Natural killer cell (primary cell): Measurements from ENCODE around the gene GNG7. TPM values are rescaled to one million over a fixed set of nuclear protein-coding genes. Genes with fewer than 3 reads are reported as not detected.
"Not testable (repeated sequence)": the region's sequence is repeated elsewhere in the genome, so short reads cannot be mapped to it uniquely, and the experiment has no call there.

ENCODE experiments used
- ATAC-seq, 3 donors: fragments of 150-1000 bp in 2 of 3; fragments of 200-7000 bp in 1 of 3; cut with Tn5 transposase; 1 replicate in 1 of 3; 2 replicates in 2 of 3; pipeline ENCODE4 v1.10.0; 2021; ENCODE audit warnings: mild to moderate bottlenecking in 2 of 3, moderate library complexity in 2 of 3
- DNase-seq, 2 donors: peaks; one replicate each; pipeline versions ENCODE4 v3.0.0 to v3.0.0-alpha.2; 2013 to 2021; ENCODE audit warnings: mixed read lengths in 1 of 2
- H3K27ac ChIP-seq: one replicate; pipeline ENCODE4 v1.5.1; 2013; ENCODE audit warnings: mild to moderate bottlenecking, low read length
- H3K27me3 ChIP-seq: one replicate; pipeline ENCODE4 v1.6.1; 2013; ENCODE audit warnings: low read length; ENCODE audit not compliant: control insufficient read depth, insufficient read depth
- H3K36me3 ChIP-seq: one replicate; pipeline ENCODE4 v1.6.1; 2013; ENCODE audit warnings: low read length; ENCODE audit not compliant: control insufficient read depth, insufficient read depth
- H3K4me1 ChIP-seq: one replicate; pipeline ENCODE4 v1.6.1; 2013; ENCODE audit warnings: low read length; ENCODE audit not compliant: control insufficient read depth, insufficient read depth
- H3K4me3 ChIP-seq: one replicate; pipeline ENCODE4 v1.5.1; 2013; ENCODE audit warnings: low read length
- H3K9me3 ChIP-seq: one replicate; pipeline ENCODE4 v1.6.1; 2013; ENCODE audit warnings: low read length; ENCODE audit not compliant: control insufficient read depth, insufficient read depth
- H3K27ac Mint-ChIP-seq, 2 donors: one replicate each; pipeline ENCODE4 v1.8.0; 2022; ENCODE audit warnings: mild to moderate bottlenecking in 2 of 2, mixed read lengths in 2 of 2, moderate library complexity in 1 of 2
- H3K27me3 Mint-ChIP-seq, 2 donors: one replicate each; pipeline ENCODE4 v1.8.0; 2022; ENCODE audit warnings: low read depth in 2 of 2, mixed read lengths in 2 of 2
- H3K36me3 Mint-ChIP-seq: one replicate; pipeline ENCODE4 v1.8.0; 2022; ENCODE audit warnings: mixed read lengths
- H3K4me1 Mint-ChIP-seq, 2 donors: one replicate each; pipeline ENCODE4 v1.8.0; 2022; ENCODE audit warnings: mixed read lengths in 2 of 2
- H3K4me3 Mint-ChIP-seq: one replicate; pipeline ENCODE4 v1.8.0; 2022; ENCODE audit warnings: mild to moderate bottlenecking, moderate library complexity, mixed read lengths
- H3K9me3 Mint-ChIP-seq, 2 donors: one replicate each; pipeline ENCODE4 v1.8.0; 2022; ENCODE audit warnings: mixed read lengths in 2 of 2
- CTCF ChIP-seq: fragments of 200-600 bp; IDR thresholded peaks from one replicate; pipeline ENCODE4 v1.8.0; 2022; ENCODE audit warnings: antibody characterized with exemption
- whole genome bisulfite sequencing: methylation state at CpG from one replicate; pipeline ENCODE4 v1.1.7; 2013; ENCODE audit warnings: missing lambda C conversion rate; ENCODE audit not compliant: insufficient coverage; 5-methylcytosine and 5-hydroxymethylcytosine counted together
- intact Hi-C: fragments of 100-400 bp; cut with micrococcal nuclease; formaldehyde crosslinking; loops from one replicate; pipeline ENCODE4 v1.14.2; 2022
- total RNA-seq, 4 donors: library from RNA; stranded (reverse); fragments of 120-200 nt in 1 of 4; gene quantifications; one replicate each; pipeline versions ENCODE4 v1.2.3 to v1.2.4, GENCODE V29; 2013 to 2022

Gene GNG7
- total RNA-seq, 3 donors from 2014 or later (not counting 1 experiment from before 2014, with no cell fraction given) = 0.75 to 4.8 (median 1.5) TPM

DNA sequence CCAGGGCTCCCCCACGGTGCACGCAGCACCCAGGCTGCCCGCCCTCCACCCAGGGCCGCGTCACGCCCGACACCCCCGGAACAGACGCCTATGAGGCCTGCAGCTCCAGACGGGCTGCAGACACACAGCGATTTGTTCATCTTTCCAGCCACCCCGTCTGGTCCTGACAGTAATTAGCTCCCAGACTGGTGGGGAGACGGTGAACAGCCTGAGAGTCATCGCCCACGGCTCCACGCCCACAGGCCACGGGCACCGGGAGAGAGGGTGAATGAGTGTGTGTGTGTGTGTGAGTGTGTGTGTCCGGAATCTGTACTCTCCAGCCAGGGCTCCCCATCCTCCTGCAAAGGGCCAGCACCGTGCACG lies 208.4 kb downstream of the GNG7 start:
- Mint-ChIP-seq H3K4me3 (peak overlapping the region; percentile 87), H3K27me3 (peaks cover 7 to 29% of the 10 kb centered on the region in 2 donors), H3K4me1 (peaks cover 6 to 15% of the 10 kb centered on the region in 2 donors), H3K36me3 (no peaks in the 10 kb centered on the region), H3K9me3 (no peaks in the 10 kb centered on the region), H3K27ac (peak overlapping the region in 1 of 2 donors; percentile 72)
- no peak overlapping the region for H3K27ac ChIP-seq
- intact Hi-C loops = no loop called here
- ATAC-seq (no peak), DNase-seq (no peak)
- no peak for TF ChIP-seq CTCF
- H3K4me3 ChIP-seq = no peak overlapping the region
- peaks cover 39% of the 10 kb centered on the region for H3K4me1 ChIP-seq
- WGBS = 84% methylated on average over 21 of the region's 21 CpGs
- no peaks in the 10 kb centered on the region for H3K36me3 ChIP-seq
- no peaks in the 10 kb centered on the region for H3K9me3 ChIP-seq
- peaks cover 23% of the 10 kb centered on the region for H3K27me3 ChIP-seq

- H3K9me3 Mint-ChIP-seq, H3K36me3 Mint-ChIP-seq, H3K4me3 ChIP-seq, H3K27ac Mint-ChIP-seq, ATAC-seq, H3K36me3 ChIP-seq, DNase-seq, H3K27ac ChIP-seq, intact Hi-C loops, H3K9me3 ChIP-seq: not testable (repeated sequence)
- Mint-ChIP-seq H3K4me1 (peaks cover 6 to 15% of the 10 kb centered on the region in 2 donors), H3K4me3 (peak overlapping the region; percentile 87), H3K27me3 (peaks cover 7 to 33% of the 10 kb centered on the region in 2 donors)
- Histone ChIP-seq H3K27me3 (peaks cover 28% of the 10 kb centered on the region), H3K4me1 (peaks cover 43% of the 10 kb centered on the region)
- WGBS = 89% methylated on average over 13 of the region's 14 CpGs
These were observed 209.0 kb downstream of the GNG7 start for GRCh38 chr19:2493448-2493847.

DNA sequence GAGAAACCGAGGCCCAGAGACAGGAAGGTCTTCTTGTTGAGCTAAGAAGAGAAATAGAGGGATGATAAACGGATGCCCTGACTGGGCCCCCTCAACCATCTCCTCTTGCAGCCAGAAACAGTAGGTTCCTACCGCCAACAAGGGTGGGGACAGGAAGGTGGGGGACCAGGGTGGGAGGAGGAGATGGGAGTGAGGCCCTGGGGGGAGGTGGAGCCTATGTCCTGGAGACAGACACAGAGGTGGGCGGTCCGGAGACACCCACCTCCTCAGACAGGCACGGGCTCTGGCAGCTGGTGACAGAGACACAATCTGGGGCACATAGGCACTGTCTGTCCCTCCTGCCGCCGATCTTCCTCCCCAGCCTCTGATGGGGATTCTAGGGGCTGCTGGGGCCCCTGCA lies 209.6 kb downstream of the GNG7 start:
- no peak overlapping the region for H3K27ac ChIP-seq
- DNase-seq = no peak
- Mint-ChIP-seq H3K4me3 (no peak overlapping the region), H3K4me1 (peaks cover 6 to 15% of the 10 kb centered on the region in 2 donors), H3K9me3 (no peaks in the 10 kb centered on the region), H3K36me3 (no peaks in the 10 kb centered on the region), H3K27ac (no peak overlapping the region), H3K27me3 (peaks cover 7 to 33% of the 10 kb centered on the region in 2 donors)
- H3K4me3 ChIP-seq = no peak overlapping the region
- peaks cover 29% of the 10 kb centered on the region for H3K27me3 ChIP-seq
- no peaks in the 10 kb centered on the region for H3K36me3 ChIP-seq
- intact Hi-C loops = no loop called here
- peaks cover 49% of the 10 kb centered on the region for H3K4me1 ChIP-seq
- no peak for TF ChIP-seq CTCF
- 62% methylated on average over 8 of the region's 8 CpGs for WGBS
- no peak for ATAC-seq
- H3K9me3 ChIP-seq = no peaks in the 10 kb centered on the region

DNA sequence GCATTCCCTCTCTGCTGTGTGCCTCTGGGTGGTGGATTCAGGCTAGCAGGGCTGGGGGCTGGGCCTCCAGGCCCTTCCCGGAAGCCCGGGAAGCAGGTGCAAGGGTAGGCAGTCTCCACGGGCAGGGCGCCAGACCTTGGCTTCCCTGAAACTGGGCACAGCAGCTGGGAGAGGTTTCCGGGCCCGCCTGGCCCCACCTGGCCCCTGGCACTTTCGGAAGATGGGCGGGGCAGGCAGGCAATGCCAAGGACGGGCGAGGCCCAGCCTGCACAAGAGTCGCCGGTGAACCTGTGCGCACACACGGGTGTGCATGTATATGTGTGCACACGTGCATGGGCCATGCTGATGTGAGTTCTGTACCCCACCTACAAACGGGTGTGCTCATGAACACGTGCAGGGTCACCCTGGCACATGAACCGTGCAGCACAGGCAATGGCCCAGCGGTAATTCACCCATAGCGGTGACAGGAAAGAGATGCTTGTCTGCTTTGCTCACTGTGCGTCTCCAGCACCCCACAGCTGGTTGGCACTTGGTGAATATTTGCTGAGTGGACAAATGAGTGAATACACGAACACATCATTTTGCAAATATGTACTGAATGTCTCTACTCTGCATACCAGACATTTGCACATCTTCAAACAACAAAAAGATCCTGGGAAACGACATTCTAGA lies 211.2 kb downstream of the GNG7 start:
- no peaks in the 10 kb centered on the region for H3K36me3 Mint-ChIP-seq
- H3K27me3 Mint-ChIP-seq = peaks cover 7 to 33% of the 10 kb centered on the region in 2 donors
- no peaks in the 10 kb centered on the region for H3K9me3 ChIP-seq
- no peaks in the 10 kb centered on the region for H3K36me3 ChIP-seq
- peaks cover 51% of the 10 kb centered on the region for H3K4me1 ChIP-seq
- no peak overlapping the region for H3K27ac ChIP-seq
- H3K27ac Mint-ChIP-seq = no peak overlapping the region
- TF ChIP-seq CTCF = no peak
- no peaks in the 10 kb centered on the region for H3K9me3 Mint-ChIP-seq
- H3K4me3 ChIP-seq = no peak overlapping the region
- peaks cover 6 to 15% of the 10 kb centered on the region in 2 donors for H3K4me1 Mint-ChIP-seq
- intact Hi-C loops = no loop called here
- no peak overlapping the region for H3K4me3 Mint-ChIP-seq
- peaks cover 29% of the 10 kb centered on the region for H3K27me3 ChIP-seq
- 36% methylated on average over 23 of the region's 23 CpGs for WGBS
- DNase-seq (no peak), ATAC-seq (no peak)
